ENCODE measurements around the gene KRTAP5-5.
"Not testable (repeated sequence)": the region's sequence is repeated elsewhere in the genome, so short reads cannot be mapped to it uniquely, and the experiment has no call there.

Gene KRTAP5-5

GRCh38 chr11:1655168-1656060 is 25.8 kb downstream of the KRTAP5-5 start:
- no peak for DNase-seq (ENCODE audit: low spot score)

- DNase-seq (ENCODE audit: low spot score), result no peak
Observed at GRCh38 chr11:1656061-1656441, 26.5 kb downstream of the KRTAP5-5 start.

GRCh38 chr11:1656670-1657069 is 27.1 kb downstream of the KRTAP5-5 start:
- DNase-seq (ENCODE audit: low spot score), result no peak

- no peak for DNase-seq (ENCODE audit: low spot score)
Observed at GRCh38 chr11:1659506-1659905, 29.9 kb downstream of the KRTAP5-5 start.

- no peak for DNase-seq (ENCODE audit: low spot score)
Observed at GRCh38 chr11:1660111-1660867, 30.7 kb downstream of the KRTAP5-5 start.

GRCh38 chr11:1661454-1662269 is 32.1 kb downstream of the KRTAP5-5 start:
- DNase-seq (ENCODE audit: low spot score), result not testable (repeated sequence)

GRCh38 chr11:1662699-1663283 is 33.2 kb downstream of the KRTAP5-5 start:
- not testable (repeated sequence) for DNase-seq (ENCODE audit: low spot score)

- no peak for DNase-seq (ENCODE audit: low spot score)
Observed at GRCh38 chr11:1665313-1665712, 35.7 kb downstream of the KRTAP5-5 start.

GRCh38 chr11:1667121-1667850 is 37.7 kb downstream of the KRTAP5-5 start:
- DNase-seq (ENCODE audit: low spot score), result no peak

- no peak for DNase-seq (ENCODE audit: low spot score)
Observed at GRCh38 chr11:1667906-1668305, 38.3 kb downstream of the KRTAP5-5 start.

GRCh38 chr11:1668911-1669473 is 39.4 kb downstream of the KRTAP5-5 start:
- no peak for DNase-seq (ENCODE audit: low spot score)

- no peak for DNase-seq (ENCODE audit: low spot score)
Observed at GRCh38 chr11:1669546-1670218, 40.1 kb downstream of the KRTAP5-5 start.

GRCh38 chr11:1670457-1670856 is 40.9 kb downstream of the KRTAP5-5 start:
- DNase-seq (ENCODE audit: low spot score), result not testable (repeated sequence)

GRCh38 chr11:1670905-1671371 is 41.4 kb downstream of the KRTAP5-5 start:
- no peak for DNase-seq (ENCODE audit: low spot score)

GRCh38 chr11:1671658-1672057 is 42.1 kb downstream of the KRTAP5-5 start:
- no peak for DNase-seq (ENCODE audit: low spot score)

- no peak for DNase-seq (ENCODE audit: low spot score)
Observed at GRCh38 chr11:1672613-1673350, 43.2 kb downstream of the KRTAP5-5 start.

- DNase-seq (ENCODE audit: low spot score), result no peak
Observed at GRCh38 chr11:1673446-1674172, 44.0 kb downstream of the KRTAP5-5 start.
